HFFc6 (cell line): ENCODE measurements around the gene HTRA3. TPM values are rescaled to one million over a fixed set of nuclear protein-coding genes. Genes with fewer than 3 reads are reported as not detected.

Experiments used
- DNase-seq: peaks from one replicate; pipeline ENCODE4 v3.0.0-alpha.2; 2018
- H3K27ac Mint-ChIP-seq: 2 replicates; pipeline ENCODE4 v1.8.0; 2020; ENCODE audit warnings: mild to moderate bottlenecking, mixed read lengths
- H3K27me3 Mint-ChIP-seq: 2 replicates; pipeline ENCODE4 v1.8.0; 2021; ENCODE audit warnings: mild to moderate bottlenecking, moderate library complexity, mixed read lengths; ENCODE audit not compliant: insufficient read depth
- H3K36me3 Mint-ChIP-seq: 2 replicates; pipeline ENCODE4 v1.8.0; 2021; ENCODE audit warnings: low read depth, mixed read lengths
- H3K4me1 Mint-ChIP-seq: 2 replicates; pipeline ENCODE4 v1.8.0; 2020; ENCODE audit warnings: low read depth, mixed read lengths
- H3K4me3 Mint-ChIP-seq: 2 replicates; pipeline ENCODE4 v1.8.0; 2020; ENCODE audit warnings: mild to moderate bottlenecking, moderate library complexity, mixed read lengths
- H3K9me3 Mint-ChIP-seq: 2 replicates; pipeline ENCODE4 v1.8.0; 2020; ENCODE audit warnings: mild to moderate bottlenecking, mixed read lengths
- total RNA-seq, 6 experiments: library from RNA; stranded (reverse); fragmentation: NEBNext Ultra II Directional; extraction: Animal tissue kit (Norgen Biotek cat#: 25700); gene quantifications; 2 replicates in 1 of 6; 3 replicates in 5 of 6; pipeline ENCODE4 v1.2.3, GENCODE V29; 2021
- TF ChIP-seq, protein P1 (sequence below): fragments of 200-600 bp; sonication (generic); IDR thresholded peaks from 2 replicates; pipeline ENCODE4 v1.5.0; 2021; ENCODE audit warnings: antibody characterized with exemption, mild to moderate bottlenecking

HTRA3 gene
- total RNA-seq, 6 experiments from 2014 or later, result 4.2 to 7.0 (median 4.8) TPM

DNA sequence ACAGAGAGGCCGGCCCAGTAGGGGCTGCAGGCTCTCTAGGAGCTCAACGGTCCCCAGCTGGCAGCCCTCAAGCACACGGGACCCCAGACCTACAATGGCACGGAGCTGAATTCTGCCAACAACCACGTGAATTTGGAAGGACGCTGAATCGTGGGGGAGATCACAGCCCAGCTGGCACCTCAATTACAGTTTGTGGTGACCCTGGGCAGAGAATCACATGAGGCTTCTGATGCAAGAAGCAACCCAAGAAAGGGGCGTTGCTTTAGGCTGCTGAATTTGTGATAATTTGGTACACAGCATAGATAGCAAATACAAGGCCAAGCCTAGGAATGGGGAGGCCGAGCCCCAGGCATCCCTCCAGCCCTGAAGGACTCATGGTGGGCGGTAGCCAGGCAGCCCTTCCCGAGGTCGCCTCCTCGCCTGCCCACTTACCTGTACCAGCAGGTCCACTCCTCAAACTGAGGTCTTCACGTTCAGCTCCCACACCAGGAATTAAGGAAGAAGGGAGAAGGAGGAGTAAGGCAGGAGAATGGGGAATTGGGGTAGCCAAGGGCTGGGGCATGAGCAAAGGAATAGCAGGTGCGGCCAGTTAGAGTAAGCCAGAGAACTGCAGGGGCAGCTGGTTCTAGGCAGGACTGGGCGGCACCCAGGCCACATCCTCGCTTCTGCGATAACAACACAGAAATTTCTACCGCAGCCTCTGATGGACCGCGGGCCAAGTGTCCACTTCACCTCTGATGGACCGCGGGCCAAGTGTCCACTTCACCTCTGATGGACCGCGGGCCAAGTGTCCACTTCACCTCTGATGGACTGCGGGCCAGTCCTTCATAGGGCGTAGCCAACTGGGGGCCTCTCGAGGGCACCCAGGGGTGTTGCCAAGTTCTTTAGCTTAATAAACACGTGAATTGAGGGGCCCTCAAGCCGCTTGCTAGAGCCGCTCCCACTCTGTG, 23.4 kb upstream of the HTRA3 start:
- TF ChIP-seq, protein P1, sequence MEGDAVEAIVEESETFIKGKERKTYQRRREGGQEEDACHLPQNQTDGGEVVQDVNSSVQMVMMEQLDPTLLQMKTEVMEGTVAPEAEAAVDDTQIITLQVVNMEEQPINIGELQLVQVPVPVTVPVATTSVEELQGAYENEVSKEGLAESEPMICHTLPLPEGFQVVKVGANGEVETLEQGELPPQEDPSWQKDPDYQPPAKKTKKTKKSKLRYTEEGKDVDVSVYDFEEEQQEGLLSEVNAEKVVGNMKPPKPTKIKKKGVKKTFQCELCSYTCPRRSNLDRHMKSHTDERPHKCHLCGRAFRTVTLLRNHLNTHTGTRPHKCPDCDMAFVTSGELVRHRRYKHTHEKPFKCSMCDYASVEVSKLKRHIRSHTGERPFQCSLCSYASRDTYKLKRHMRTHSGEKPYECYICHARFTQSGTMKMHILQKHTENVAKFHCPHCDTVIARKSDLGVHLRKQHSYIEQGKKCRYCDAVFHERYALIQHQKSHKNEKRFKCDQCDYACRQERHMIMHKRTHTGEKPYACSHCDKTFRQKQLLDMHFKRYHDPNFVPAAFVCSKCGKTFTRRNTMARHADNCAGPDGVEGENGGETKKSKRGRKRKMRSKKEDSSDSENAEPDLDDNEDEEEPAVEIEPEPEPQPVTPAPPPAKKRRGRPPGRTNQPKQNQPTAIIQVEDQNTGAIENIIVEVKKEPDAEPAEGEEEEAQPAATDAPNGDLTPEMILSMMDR, result no peak
- Mint-ChIP-seq H3K4me1 (no peaks in the 10 kb centered on the region), H3K36me3 (no peaks in the 10 kb centered on the region), H3K27me3 (peaks cover 13% of the 10 kb centered on the region), H3K9me3 (no peaks in the 10 kb centered on the region), H3K4me3 (no peak overlapping the region), H3K27ac (no peak overlapping the region)
- DNase-seq, result no peak

DNA sequence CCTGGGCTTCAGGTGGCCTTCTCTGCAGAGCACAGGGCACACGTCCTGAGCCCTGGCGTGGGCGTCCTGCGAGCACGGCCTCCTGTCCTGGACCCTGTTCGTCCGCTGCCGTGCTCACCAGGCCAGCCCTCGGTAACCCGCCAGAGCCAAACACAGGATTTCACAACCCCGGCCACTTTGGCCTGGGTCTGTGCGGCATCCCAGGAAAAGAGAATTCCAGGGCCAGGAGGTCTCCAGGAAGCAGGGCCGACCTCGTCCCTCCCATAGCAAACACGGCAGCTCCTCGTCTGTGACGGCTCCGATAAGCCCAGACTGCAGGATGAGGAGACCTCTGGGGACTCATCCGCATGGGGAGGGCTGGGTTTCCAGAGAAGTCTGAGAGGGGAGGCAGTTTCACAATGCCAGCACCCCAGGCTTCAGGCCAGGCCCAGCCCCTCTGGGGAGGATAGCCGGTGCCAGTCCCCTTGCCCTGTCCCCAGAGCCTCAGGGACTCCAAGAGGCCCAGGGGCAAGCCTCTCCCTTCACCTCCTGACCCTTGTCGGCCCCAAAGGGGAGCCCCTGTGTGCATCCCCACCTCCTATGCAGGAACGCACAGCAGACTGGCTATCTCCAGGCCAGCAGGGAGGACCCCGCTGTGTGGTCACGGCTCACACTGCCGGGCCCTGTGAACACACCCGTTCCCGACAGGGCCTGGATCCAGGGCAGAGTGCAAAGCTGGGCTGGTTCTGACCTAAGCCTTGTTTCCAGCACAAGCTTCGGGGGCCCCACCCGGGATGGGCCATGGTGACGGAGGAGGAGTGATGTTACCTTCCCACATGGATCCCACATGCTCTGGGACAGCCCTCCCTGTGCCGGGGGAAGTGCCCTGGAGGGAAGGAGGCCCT, 22.3 kb upstream of the HTRA3 start:
- TF ChIP-seq, protein P1, result no peak
- Mint-ChIP-seq H3K27ac (no peak overlapping the region), H3K9me3 (no peaks in the 10 kb centered on the region), H3K36me3 (no peaks in the 10 kb centered on the region), H3K4me3 (no peak overlapping the region), H3K27me3 (peaks cover 21% of the 10 kb centered on the region), H3K4me1 (no peaks in the 10 kb centered on the region)
- DNase-seq, result no peak

DNA sequence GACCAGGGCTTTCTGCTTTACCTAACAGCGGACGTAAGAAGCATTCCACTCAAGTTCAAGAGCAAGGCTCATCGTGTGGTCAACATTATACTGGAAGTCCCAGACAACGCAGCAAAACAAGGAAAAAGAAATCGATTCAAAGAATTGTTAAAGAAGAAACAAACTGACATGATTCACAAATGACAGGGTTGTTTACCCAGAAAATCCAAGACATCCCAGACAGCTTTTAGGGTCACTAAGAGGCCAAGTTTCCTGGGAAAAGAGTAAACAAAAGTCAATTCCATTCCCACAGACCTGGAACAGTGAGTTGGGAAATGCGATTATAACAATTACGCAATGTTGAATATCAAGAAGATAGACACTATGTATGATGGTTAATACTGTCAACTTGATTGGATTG, 21.5 kb upstream of the HTRA3 start:
- no peak overlapping the region for H3K4me3 Mint-ChIP-seq
- peaks cover 23% of the 10 kb centered on the region for H3K27me3 Mint-ChIP-seq
- H3K9me3 Mint-ChIP-seq, result no peaks in the 10 kb centered on the region
- H3K27ac Mint-ChIP-seq, result no peak overlapping the region
- no peaks in the 10 kb centered on the region for H3K36me3 Mint-ChIP-seq
- TF ChIP-seq, protein P1, result no peak
- no peak for DNase-seq
- no peaks in the 10 kb centered on the region for H3K4me1 Mint-ChIP-seq

DNA sequence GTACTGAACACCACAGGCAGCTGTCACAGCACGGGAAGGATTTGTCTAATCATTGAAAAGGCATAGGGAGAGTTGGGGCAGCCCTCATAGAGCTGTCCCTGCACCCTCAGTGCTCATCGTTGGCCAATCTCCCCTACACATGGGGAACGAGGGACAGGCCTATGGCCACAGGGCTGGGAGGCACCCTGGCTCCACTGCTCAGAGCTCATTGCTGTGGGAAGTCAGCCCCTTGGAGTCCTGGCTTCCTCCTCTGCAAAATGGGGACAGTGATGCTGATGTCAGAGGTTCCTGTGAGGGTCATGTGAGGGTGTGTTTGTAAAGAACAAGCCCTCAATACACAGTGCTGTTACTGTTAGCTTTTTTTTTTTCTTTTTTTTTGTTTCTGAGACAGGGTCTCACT, 19.3 kb upstream of the HTRA3 start:
- Mint-ChIP-seq H3K36me3 (no peaks in the 10 kb centered on the region), H3K9me3 (no peaks in the 10 kb centered on the region), H3K27ac (no peak overlapping the region), H3K4me3 (no peak overlapping the region), H3K27me3 (peaks cover 30% of the 10 kb centered on the region), H3K4me1 (no peaks in the 10 kb centered on the region)
- TF ChIP-seq, protein P1, result no peak
- no peak for DNase-seq

DNA sequence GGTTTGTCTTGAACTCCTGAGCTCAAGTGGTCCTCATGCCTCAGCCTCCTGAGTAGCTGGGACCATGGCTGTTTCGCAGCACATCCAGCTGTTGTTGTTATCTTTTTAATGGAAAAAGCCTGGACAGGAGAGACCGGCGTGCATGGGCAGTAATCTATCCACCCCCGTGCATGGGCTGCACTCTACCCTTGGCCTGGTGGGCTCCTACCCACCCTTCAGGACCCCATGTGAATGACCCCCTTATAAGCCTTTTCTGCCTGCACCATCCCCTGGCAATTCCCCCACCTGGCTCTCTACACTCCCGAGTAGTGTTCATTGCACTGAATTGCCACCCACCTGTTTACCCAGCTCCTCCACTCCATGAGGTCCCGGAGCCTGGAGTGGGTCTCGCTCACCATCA, 18.9 kb upstream of the HTRA3 start:
- no peak for DNase-seq
- Mint-ChIP-seq H3K4me3 (no peak overlapping the region), H3K36me3 (no peaks in the 10 kb centered on the region), H3K4me1 (no peaks in the 10 kb centered on the region), H3K27ac (no peak overlapping the region), H3K27me3 (peaks cover 32% of the 10 kb centered on the region), H3K9me3 (no peaks in the 10 kb centered on the region)
- TF ChIP-seq, protein P1, result no peak
